UCSD-AML1 (cell line): ENCODE data around the gene PTER.

Source experiments
- DNase-seq: peaks from one replicate; lab custom pipeline; 2025; ENCODE audit not compliant: unreplicated experiment; lab: John Stamatoyannopoulos, UW

PTER gene

DNA sequence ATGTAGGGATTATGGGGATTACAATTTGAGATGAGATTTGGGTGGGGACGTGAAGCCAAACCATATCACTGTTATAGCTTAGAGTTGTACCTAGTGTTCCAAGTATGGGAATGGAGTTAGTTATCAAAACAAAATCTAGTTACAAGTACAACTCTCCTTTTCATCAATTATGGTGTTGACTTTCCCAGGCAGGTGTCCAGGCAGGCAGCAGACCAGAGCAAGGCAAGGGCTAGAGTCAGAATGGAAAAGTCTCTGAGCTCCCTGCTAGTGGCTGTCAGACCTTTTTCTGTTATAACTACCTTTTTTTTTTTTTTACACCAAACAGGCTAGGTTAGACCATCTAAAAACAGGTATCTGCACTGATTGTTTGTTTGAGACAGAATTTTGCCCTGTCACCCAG, 29.2 kb downstream of the PTER start:
- no peak for DNase-seq

DNA sequence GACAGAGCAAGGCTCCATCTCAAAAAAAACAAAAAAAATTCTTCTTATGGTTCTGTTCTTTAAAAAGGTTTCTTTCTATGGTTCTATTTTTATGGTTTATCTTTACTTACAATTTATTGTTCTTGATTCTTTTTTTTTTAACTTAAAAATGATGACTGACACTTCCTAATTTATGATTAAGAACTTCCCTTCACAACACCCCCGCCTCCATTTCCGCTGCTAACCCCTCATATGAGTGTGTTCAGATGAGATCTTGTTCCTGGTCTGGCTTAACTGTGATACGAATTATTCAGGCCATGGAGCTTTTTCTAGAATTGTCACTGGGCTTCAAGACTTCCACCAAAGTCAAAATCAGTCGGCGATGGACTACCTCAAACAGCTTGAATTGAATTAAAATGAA, 33.9 kb downstream of the PTER start:
- DNase-seq = peak; percentile 68

DNA sequence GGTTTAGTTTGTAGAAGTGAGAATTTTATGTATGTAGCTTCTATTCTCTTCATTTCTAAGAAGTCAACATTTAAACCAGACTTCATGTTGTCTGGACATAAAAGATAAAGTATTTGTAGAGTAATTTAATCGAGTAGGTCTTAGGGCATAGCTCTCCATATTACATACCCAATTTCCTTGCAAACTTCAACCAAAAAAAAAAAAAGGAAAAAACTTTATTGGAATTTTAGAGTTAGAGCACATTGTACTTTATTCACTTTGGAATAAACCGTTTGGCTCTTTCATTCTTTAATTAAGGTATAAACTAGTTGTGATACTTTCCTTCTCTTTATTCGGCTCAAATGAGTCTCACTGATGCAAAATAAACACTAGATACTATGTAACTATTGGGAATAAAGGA, 36.0 kb downstream of the PTER start:
- DNase-seq = no peak

DNA sequence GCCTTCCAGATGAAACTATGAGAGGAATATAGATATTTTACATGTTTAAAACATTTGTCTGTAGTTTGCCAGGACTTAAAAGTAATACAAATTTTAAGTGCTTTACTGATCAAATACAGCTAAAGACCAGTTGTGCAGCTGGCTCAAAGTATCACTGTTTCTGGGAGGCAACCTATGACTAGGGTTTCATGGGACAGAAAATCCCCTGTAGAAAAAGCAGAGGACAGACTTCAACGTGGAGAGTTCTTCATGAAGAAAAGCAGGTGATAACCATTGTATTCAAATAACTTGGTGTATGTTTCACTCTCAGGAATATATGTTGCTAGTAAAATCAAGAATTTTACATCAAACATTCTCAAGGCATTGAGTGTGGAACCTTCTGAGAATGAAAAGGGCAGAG, 40.9 kb downstream of the PTER start:
- DNase-seq = no peak

DNA sequence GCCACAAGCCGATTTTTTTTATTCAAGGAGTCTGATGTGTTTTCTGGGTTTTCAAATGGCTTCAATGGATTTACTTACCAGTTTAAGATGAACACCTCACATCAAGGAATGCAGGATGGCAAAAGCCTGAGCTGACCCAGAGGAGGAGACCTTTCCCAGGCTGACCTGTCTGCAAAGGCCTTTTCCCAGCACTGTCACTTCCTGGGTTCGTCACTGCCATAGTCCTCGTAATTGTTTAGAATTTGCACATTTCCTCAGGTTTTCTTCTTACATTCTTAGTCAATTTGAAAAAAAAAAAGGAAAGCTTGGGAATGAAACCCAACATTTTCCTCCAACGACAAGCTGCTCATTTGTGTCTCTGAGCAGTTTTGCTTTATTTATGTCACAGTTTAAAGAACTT, 42.0 kb downstream of the PTER start:
- DNase-seq = no peak

DNA sequence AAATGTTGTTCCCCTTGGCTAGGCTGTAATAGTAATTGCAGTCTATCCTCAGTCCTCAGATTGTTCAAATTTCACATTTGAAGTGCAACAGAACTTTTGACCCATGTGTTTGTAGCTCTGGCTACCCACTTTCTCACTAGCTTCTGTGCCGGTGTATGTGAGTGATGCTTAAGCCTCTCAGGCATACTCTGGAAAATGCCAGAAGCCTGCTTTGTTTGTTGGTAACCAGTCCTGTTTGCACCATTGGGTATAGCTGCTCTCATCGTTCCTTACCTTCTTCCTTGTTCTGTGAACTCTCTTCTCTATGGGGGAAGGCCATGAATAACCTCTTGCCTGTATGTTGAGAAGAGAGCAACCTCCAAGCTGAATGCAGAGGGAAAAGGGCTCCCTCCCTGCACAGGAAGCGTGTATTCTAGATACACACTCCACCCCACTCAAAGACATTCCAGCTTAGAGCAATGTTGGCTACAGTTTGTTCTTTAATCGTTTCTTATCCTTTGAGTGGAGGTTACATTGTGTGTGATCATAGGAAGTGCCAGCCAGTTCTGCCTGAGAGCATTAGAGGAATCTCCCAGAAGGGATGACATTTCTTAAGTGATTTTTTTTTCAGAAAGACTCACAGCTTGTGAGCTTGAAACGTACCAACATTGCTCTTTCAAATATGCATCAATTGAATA, 44.4 kb downstream of the PTER start:
- no peak for DNase-seq

DNA sequence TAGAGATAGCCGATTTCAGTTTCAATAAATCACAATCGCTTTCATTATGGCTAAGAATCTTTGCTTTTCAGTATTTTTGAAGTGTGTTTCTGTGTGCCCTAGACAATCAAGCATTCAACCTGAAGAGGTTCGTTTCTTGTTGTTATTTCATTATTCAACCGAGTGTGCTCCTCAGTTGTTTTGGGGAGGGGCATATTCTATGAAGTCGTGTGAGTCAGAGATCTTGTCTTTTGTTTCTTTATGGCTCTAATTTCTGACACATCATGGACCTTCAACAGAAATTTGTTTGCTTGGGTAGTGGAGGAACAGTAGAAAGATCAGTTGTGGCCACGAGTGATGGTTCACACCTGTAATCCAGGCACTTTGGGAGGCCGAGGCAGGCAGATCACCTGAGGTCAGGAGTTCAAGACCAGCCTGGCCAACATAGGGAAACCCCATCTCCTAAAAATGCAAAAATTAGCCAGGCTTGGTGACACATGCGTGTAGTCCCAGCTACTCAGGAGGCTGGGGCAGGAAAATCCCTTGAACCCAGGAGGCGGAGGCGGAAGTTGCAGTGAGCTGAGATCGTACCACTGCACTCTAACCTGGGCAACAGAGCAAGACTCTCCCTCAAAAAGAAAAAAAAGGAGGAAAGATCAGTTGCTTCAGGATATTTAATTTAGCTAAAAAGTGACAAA, 46.6 kb downstream of the PTER start:
- no peak for DNase-seq

DNA sequence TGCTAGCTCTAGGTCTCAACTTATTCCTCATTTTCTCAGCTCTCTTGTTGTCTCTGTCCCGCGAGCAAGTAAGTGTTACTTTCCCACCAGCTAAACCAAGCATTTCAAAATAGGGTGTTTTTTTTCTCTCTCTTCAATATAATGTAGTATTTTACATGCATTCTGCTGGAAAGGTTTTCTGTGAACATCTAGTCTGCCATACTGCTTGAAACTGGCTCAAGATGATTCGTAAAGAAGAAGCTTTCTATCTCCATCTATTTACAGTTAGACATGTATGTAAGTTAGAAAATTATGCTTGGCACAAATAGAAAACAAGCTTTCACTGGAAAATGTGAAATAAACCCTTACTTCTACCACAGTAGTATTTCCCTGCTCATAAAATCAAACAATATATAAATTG, 53.7 kb downstream of the PTER start:
- DNase-seq = no peak

DNA sequence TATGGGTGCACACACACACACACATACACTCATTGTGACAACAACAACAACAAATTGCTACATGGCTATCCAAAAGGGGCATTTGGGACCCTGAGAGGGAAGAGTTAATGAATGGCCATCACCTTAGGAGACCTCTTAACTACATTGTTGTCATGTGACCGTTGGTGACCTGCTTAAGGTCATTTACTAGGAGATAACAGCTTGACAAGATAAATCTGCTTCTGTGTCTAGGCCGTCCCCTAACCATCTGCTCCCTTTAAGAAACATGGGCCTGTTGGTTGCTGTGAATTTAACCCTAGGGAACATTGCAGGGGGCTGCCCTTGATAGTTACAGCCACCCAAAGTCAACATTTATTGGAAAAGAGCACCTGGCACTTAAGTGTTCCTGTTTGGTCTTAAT, 55.1 kb downstream of the PTER start:
- no peak for DNase-seq

DNA sequence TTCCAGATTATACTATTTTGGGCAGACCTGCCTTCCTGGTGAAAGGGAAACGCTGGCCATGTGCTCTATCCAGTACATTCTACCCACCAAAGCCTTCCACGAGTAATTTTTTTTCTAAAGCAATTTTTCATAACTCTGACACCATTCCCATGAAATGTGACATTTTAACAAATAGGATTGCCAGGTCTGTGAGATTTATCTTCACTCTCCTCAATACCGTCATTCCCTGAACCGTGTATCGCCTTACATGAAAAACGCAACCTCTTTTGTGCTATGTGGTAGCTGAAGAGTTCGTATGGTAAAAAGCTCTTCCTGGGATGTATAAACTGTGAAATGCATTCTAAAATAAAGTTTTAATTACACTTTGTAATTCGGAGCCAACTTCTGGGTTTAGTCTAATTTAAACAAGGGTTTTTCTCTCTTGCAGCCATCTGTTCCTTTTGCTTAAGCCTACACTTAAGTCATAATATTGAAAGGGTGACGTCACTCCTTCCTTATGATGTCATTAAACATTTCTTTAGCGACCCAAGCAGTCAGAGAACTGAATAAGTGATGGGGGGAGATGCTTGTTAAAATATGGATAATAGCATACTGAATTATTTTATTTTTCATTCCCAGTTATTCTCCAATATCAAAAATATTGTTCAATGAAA, 57.2 kb downstream of the PTER start:
- no peak for DNase-seq

DNA sequence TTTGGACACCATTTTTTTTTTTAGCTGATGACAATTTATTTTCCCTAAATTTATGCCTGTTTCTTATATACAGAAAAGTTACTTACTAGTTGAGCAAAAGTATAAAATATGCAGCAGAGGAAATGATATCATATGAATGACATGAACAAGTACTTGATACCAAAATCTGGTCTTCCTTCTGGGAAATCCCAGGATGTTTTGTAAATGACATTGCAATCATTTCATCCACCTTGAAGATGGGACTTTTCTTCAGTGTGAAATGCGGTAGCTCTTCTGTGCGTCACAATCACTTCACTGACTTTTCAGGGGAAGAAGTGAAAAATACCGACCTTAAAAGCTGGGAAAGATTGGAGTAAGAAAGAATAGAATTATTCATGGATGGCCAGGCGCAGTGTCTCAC, 61.1 kb downstream of the PTER start:
- no peak for DNase-seq

DNA sequence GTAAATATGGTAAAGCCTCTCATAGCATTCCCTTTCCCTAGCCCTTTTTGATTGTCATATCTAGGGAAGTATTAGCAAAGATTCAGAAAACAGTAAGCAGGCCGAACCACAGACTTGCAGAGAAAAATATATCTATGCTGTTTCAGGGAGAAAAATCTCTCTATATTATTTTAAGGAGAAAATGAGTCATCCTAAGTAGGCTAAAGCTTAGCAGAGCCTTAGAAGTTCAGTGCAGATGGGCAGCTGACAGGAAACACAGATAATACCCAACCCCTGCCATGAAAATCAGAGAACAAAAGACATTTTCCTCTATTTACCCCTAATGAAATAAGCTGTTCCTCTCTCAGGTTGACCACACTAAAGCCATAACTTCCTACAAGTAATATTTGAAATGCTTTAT, 68.4 kb downstream of the PTER start:
- no peak for DNase-seq

DNA sequence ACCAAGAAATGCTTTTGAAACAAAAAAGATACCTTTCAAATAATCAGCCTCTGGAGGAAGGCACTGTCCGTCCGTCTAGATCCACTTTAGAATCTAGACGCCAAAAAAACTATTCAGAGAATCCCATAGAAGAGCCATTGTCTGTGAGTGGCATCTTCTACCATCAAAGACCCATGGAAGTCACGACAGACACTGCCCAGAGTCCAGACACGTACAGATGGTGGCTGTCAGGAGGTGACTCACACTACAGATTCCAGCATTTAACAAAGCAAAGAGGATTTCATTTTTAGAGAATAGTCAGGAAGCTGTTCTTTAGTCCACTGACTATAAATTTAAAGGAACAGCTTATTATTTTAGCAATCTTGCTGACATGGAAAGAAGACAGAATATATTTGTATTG, 73.2 kb downstream of the PTER start:
- no peak for DNase-seq

DNA sequence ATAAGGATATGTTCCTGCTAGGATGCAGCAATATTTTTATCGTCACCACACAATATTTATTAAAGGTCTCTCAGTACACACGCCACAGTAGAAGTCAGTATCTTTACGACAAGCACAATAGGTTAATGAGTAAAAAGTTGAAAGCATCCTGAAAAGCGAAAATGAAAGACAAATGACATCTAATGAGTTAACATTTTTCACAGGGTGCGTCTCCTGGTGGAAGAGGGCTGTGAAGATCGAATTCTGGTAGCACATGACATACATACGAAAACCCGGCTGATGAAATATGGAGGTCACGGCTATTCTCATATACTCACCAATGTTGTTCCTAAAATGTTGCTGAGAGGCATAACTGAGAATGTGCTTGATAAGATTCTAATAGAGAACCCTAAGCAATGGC, 74.0 kb downstream of the PTER start:
- no peak for DNase-seq

DNA sequence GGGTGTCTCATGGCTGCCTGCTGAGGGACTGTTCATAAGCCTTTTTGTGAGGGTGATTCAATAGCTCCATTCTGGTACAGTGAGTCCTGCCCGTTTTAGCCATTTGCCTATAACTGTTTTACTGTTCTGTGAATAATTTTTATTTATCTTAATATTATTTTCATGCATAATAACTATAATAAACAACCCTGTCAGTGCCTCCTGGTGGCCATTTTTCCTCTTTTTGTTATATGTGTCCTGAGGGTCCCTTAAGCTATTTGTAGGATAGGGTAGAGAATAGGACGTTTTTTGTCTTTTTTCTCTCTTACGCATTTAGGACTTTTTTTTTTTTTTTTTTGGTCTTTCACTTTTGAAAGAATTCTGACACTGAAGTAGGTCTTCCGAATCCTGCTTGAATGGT, 82.0 kb downstream of the PTER start:
- no peak for DNase-seq

DNA sequence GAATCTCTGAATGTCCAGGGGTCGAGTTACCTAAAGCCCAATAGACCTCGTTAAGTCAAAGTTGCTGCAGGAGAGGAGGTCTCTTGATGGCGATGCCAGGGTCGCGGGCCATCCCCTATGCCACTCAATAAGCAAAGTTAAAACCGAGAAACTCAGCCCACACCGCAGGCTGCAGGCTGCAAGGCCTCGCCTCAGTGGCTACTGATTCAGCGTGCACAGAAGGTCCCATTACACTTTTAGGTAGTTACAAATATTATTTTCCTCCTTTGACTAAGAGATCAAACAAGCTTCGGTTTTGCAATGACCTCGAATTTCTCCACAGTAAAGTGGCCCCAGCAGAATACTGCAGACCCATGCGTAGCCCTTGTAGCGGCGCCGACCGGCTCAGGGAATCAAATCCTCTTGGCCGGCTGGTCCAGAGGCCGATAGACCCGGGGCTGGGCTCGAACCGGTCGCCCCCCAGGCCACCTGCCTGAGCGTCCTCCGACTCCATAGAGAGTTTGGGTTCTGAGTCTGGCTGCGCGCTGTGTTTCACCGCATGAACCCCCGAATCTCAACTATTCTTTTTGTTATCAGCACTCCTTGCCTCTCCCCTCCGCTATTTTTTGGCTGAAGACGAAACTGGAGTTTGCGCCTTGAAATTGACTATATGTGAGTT, 82.6 kb downstream of the PTER start:
- no peak for DNase-seq

DNA sequence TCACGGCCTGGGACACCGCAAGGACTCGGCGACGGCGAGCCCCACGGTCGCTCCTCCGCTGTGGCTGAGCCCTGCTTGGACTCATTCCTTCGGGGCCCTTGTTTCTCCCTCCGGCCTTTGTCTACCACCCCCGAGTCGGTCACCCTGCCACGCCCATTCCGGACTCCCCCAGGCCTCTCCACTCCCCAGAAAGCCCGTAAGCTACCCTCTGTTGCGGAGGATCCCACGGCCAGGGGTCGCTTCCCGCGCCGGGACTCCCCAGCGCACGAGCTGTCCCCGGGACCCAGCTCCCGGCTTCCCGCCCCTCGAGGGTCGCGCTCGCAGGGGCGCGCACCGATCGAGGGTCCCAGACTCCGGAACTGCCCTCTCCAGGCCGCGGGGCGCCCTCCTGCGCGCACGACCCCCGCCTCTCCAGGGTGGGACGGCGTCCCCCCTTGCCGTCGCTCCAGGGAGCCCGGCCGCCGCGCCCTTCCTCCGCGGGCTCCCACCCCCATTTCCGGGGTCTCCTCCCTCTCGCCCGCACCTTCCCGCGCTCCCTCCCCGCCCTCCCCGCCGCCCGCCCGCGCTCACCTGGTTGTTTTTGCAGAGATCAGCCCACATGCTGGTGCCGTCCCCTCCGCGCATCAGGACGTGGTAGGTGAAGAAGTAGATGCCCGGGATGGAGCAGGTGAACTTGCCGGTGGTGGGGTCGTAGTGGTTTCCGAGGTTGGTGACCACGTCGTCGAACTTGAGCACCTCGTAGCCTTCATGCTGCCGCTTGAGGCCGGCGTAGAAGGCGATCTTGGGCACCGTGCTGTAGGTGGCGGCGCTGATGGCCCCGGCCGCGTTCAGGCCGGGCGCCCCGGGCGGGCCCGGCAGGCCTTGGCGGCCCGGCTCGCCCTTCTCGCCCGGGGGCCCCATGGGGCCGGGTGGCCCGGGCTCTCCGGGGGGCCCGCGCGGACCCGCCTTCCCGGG, 83.4 kb downstream of the PTER start:
- DNase-seq = no peak

DNA sequence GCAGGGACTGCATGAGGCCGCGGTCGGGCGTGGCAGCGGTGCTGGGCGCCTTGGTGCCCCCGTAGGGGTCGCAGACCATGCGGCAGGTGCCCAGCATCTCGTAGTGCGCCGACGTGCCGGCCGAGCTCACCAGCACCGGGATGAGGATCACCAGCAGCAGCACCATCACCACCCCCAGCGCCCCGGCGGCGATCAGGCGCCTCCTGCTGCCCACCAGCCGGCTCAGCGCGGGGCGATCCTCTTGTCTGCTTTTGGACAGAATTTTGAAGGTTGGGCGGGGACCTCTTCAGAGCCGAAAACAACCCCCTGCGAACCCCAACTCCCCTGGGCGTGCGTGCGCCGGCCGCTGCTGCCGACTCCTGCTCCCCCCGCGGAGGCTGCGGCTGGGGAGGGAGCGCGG, 84.1 kb downstream of the PTER start:
- no peak for DNase-seq

DNA sequence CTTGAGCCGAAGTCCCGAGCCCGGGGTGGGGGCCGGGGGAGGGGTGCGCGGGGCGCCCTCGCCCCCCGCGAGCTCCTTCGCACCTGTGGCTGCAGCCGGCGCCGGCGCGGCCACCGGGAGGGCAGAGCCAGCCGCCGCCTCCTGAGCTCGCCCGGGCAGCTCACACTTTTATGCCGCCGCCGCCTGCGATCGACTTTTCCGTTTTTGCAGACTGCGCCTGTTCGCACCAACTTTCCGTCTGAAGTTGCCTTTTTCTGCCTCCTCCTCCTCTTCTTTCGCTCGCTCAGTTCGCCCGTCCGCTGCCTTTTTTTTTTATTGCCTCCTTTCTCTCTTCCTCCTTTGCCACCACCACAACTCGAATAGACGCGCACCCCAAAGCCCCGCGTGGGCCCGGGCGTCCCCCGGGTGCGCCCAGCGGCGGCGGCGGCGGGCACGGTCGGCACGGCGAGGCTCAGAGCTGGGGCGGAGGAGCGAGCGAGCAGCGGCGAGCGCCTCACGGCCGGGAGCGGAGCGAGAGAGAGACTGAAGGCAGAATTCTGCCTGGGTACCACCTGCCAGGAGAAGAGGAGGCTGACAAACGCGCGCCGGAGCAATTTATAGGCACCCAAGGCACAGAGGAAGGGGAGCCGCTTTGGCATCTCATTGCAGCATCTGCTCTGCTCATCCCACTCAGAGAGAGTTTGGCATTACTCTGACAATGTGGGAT, 84.7 kb downstream of the PTER start, which contains the start of gene C1QL3:
TSS of gene C1QL3 (minus strand) at position 569 of the 706 bp plus-strand sequence. CDS start 814 bp downstream, outside the sequence.
- DNase-seq = no peak

DNA sequence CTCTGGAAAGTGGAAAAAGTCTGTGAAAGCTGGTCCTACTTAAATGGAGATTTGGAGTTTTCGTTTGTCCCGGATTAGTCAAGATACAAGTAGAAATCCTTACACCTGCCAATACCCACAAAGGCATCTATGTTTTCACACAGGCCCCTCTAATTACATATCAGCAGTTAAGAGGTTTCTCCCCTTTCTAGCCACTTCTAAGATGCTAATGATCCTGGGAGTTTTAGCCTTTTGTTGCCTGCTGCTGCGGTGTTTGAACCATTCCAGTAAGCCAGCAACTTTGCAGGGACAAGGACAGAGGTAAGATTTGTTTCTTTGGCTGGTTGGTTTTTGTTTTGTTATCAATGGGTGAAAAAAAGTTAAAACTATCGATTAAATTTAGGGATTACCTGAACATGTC, 90.6 kb downstream of the PTER start:
- DNase-seq = no peak
